Fibroblast of skin of right biceps (primary cell): ENCODE measurements around the gene LHX3.

Experiments used
- DNase-seq: peaks from one replicate; pipeline ENCODE4 v3.0.0-alpha.2; 2013

LHX3 gene

DNA sequence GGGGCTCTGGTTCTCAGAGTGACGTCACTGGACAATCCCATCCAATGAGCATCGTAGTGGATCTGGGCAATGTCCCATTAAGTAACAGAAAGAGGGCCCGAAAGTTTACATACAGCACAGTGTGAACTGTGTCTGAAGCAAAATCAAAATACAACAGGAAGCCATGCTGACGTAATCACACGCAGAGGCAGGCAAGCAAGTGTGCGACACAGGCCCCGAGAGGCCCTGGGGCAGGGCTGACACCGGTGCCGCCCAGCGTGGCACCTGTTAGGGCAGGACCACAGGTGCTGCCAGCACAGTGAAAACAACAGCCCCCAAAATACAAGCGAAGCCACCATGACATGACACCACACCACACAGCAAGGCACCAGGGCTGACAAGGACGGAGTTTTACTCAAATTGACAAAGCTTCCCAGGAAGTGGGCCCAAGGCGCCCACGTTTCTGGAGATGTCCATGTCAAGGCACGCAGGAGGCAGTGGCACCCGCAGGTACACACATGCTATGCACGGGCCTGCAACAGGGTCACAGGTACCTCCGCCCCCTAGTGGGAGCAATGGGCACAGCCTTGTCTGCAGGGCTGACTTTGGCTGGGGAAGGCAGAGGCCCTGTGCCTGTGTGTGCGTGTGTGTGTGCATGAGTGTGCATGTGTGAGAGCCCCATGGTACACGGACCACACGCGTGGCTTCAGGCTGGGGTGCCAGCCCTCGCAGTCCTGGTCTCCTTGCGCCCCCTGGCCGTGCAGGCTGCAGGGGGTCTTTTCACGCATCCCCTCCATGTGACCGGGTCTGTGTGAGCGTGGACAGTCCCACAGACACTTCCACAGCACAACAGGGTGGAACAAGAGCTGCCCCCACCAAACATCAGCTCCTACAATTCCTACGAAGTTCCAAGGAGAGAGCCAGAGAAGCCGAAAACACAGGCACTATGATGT is 21.1 kb upstream of the LHX3 start:
- peak; percentile 46 for DNase-seq

DNA sequence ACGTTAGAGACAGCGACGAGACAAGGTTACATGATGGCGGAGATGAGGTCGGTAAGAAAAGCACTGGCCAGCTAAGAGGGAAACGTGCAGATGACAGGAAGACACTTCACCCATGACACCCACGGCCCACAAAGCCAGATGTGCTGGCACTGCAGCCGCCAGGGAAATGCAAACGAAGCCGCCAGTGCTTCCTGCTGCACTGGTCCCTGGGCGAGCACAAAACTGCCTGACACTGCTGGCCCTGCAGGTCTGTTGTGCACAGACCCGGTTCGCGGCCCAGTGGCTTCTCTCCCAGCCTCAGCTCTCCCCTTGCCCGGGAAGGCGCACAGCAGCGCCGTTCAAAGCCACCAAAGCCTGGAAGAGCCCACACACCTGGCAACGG is 20.4 kb upstream of the LHX3 start:
- no peak for DNase-seq

DNA sequence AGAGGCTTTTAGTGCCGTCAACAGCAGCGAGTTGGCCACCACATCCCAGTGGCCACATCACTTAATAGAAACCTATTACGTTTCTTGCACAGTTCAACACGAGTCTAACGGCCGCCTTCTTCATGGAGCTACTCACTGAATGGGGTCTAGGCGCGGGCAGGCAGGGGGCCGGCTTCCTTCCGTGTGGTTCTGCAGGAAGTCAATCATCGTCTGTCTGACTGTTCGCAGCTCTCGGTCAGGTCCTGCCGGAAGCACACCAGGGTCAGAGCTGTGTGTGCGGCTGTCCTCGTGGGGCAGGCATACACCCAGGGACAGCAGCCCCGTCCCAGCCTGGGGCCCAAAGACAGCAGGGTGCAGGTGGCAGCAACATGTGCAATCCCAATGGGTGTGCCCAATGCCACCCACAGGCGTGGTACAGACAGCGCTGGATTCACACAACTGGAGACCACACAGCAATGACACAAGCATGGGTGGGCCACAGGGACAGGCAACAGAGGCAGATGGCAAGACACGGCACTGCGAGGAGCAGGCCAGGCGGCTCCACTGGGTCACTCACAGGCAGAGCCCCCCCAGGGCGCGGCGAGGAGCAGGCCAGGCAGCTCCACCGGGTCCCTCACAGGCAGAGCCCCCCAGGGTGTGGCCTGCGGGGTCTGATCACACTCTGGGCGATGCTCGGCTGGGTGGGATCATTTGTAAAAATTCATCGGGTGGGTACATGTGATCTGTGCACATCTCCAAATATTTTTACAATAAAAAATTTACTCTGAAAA is 19.1 kb upstream of the LHX3 start:
- no peak for DNase-seq

GRCh38 chr9:136222906-136223285 is 18.0 kb upstream of the LHX3 start:
- DNase-seq, result no peak

- no peak for DNase-seq
Observed at GRCh38 chr9:136222166-136222905, 17.4 kb upstream of the LHX3 start.

DNA sequence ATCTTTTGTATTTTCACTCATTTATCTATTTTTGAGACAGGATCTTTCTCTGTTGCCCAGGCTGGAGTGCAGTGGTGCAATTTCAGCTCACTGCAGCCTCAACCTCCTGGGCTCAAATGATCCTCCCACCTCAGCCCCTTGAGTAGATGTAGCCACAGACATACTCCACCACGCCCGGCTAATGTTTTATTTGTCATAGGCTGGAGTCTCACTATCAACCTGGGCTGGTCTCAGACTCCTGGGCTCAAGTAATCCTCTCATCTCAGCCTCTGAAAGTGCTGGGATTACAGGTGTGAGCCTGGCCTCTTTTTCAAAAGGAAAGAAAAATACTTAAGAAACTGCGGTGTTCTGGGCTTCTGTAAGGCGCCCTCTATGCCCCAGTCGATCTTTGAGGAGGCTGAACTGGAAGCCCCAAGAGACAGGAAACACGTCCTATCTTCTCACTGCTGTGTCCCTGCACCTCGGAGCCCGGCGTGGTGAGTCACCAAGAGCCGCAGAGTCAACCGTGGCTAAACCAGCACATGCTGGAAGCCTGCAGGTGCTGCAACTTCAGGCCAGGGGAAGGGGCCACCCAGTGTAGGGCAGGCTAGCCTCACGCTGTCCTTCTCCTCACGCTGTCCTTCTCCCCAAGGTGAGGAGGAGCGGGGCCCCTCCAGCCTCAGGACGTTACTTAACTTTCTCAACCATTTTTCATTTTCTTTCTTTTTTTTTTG is 15.2 kb upstream of the LHX3 start:
- DNase-seq, result peak; percentile 33

- peak; percentile 28 for DNase-seq
Observed at GRCh38 chr9:136219276-136219675, 14.3 kb upstream of the LHX3 start.

- DNase-seq, result no peak
Observed at GRCh38 chr9:136218673-136219072, 13.7 kb upstream of the LHX3 start.

- no peak for DNase-seq
Observed at GRCh38 chr9:136218271-136218670, 13.3 kb upstream of the LHX3 start.

DNA sequence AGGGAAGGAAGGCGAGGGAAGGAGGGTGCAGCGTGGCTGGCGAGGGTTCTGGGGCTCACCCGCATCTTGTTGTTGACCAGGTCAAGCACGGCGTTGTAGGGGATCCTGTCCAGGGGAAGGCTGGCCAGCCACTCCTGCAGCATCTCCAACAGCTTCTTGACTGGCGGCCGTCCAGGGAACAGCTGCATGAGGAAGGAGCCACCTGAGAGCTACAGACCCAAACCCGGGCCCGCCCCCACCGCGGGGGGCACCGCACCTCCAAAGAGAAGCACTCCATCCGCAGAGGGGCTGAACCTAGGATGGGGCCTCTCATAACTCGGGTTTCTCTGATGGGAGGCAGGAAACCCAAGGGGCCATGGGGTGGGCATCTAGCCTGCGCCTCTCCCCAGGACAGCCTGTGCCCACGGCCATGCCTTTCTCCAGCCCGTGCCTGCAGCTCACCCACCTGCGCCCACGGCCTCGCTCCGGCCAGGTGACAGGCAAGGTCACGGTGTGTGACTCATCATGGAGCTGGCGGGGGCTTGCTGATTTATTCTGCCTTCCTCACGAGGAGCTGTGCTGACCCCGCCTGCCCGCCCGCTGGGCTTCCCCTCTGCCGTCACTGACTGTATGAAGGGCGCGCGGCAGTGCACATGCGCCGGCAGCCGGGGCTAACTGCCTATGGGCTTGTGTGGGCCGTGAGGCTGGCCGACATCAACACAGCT is 11.8 kb upstream of the LHX3 start:
- DNase-seq, result no peak

DNA sequence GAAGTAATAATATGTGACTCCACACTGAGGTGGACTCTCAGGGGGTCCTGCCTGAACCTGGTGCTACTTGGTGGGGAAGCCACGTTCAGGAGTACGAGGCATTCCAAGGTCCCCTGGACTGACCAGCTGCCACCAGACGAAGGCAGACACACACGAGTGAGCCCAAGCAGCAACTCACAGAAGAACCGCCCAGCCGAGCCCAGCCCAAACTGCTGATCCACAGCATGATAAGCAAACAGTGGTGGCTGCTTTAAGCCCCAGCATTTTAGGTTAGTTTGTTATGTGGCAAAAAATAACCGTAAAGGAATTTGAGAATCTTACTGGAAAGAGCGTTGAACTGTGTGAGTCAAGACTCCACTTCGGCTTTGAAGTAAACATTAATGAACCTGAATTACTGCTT is 8.8 kb upstream of the LHX3 start:
- DNase-seq, result no peak

GRCh38 chr9:136212345-136212950 is 7.5 kb upstream of the LHX3 start:
- DNase-seq, result no peak

DNA sequence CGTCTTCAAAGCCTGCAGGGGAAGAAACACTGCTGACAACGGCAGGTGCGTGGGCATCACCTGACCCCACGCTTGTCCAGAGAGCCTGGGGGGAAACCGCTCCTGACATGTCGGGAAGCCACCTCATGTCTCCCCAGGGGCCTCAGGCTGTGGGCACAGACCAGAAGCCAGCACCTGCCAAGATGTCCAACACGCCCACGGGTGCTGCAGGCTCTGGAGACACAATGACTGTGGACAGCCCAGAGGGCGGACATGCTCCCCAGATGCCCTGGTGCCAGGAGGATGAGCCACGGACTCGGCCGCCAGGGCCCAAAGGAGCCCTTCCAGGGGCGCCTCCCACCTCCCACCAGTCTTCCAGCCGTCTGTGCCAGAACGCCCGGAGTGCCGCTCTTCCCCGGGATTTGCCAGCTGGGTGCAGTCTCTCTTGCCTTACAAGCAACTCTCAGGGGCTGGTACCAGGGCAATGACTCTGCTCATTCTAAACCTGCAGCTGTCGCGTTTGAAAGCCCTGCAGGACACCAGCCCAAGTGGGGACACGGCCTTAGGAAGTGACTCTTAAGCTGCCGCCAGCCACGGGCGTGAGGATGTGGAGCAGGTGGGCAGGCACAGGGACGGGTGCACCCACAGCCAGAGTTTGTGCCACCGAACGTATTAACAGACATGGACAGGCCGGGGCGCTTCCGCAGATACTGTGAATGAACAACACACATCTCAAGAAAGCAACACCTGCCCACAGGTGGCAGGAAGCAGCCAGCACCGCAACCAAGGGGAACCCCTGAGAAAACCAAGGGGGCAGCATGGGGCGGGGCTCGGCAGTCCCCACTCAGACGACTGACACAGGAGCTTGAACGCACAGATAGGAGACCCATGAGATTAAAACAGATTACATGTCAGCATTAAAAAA is 6.8 kb upstream of the LHX3 start:
- no peak for DNase-seq

DNA sequence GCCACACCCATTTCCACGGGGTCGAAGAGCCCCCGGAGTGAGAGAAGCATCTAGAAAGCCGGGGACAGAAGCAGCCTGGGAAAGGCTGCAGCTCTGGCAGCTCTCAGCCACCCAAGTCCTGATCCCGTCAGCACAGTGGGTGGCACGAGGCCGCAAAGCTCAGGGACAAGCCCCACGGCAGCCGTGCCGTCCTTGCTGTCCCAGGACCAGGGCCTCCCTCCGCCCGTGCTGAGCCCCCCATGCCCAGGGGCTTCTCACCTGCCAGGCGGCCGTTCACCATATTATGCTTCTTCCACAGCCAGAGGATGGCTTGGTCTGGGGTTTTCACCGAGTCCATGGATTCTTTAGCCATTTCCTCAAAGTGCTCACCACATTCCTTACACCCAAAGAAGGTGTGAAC is 6.1 kb upstream of the LHX3 start:
- no peak for DNase-seq

DNA sequence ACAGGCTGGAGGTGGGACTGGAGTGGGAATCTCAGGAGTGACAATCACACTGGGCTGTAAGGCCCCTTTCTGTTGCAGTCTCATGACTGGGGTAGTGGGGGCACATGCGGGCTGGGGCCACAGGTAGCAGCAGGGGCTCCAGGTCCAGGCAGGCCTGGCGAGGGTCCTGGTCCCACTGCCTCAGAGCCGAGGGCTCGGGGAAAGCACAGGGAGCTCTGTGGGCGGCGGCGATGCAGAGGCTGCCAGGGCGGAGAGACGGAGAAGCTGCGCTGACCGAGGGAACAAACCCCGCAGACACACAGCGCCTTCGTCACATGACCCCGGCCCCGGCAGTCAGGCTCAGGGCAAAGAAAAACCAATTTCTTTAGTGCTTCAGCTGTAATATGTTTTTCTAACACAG is 5.3 kb upstream of the LHX3 start:
- DNase-seq, result no peak

GRCh38 chr9:136209786-136210185 is 4.9 kb upstream of the LHX3 start:
- no peak for DNase-seq

GRCh38 chr9:136209232-136209631 is 4.3 kb upstream of the LHX3 start:
- no peak for DNase-seq

- no peak for DNase-seq
Observed at GRCh38 chr9:136208675-136209074, 3.7 kb upstream of the LHX3 start.

DNA sequence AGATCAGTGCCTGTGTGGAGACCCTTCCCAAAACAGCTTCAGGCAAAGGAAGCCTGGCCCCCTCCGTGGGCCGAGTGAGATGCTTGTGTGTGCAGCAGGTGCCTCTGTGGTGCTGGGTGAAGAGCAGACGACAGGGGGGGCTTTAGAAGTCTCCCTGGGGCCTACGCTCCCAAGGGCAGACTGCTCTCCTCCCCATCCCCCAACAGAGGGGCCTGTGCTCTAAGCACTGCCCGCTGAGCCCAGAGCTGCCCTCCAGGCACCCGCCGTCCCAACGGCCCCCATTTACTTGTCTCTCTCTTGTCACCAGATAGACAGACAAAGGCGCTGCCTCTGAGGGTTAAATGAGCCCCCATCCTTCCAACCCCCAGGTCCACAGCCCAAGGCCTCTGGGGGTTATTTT is 2.7 kb upstream of the LHX3 start:
- DNase-seq, result no peak

- no peak for DNase-seq
Observed at GRCh38 chr9:136206602-136207275, 1.8 kb upstream of the LHX3 start.
